ENCODE results near the gene HOXD1.

GRCh38 chr2:176139661-176140512, 48.6 kb upstream of the HOXD1 start:
- TF ChIP-seq CTCF (IDR thresholded peaks at IDR 0.05) (no peak), POLR2A (IDR thresholded peaks at IDR 0.05) (no peak), POLR2AphosphoS5 (IDR thresholded peaks at IDR 0.05) (no peak)

Measured in prostate gland (tissue), 2 donors.